Peyer's patch (tissue), 4 donors: ENCODE results near the gene REC8.

Source experiments
- POLR2A ChIP-seq, 2 donors: fragments of 450-650 bp; IDR thresholded peaks; one replicate each; pipeline ENCODE4 v1.5.1; 2017; ENCODE audit warnings: antibody characterized with exemption in 2 of 2, mild to moderate bottlenecking in 2 of 2, moderate library complexity in 2 of 2
- TF ChIP-seq, protein P1 (sequence below), 6 experiments: fragments of 450-650 bp in 4 of 6; fragments of 200-600 bp in 2 of 6; sonication (generic) in 1 of 6; IDR thresholded peaks; one replicate each; pipeline ENCODE4 v1.5.1; 2017 to 2019; ENCODE audit warnings: antibody characterized with exemption in 6 of 6, mild to moderate bottlenecking in 3 of 6, moderate library complexity in 1 of 6

GRCh38 chr14:24150993-24151392 is 20.9 kb upstream of the REC8 start:
- TF ChIP-seq, protein P1, sequence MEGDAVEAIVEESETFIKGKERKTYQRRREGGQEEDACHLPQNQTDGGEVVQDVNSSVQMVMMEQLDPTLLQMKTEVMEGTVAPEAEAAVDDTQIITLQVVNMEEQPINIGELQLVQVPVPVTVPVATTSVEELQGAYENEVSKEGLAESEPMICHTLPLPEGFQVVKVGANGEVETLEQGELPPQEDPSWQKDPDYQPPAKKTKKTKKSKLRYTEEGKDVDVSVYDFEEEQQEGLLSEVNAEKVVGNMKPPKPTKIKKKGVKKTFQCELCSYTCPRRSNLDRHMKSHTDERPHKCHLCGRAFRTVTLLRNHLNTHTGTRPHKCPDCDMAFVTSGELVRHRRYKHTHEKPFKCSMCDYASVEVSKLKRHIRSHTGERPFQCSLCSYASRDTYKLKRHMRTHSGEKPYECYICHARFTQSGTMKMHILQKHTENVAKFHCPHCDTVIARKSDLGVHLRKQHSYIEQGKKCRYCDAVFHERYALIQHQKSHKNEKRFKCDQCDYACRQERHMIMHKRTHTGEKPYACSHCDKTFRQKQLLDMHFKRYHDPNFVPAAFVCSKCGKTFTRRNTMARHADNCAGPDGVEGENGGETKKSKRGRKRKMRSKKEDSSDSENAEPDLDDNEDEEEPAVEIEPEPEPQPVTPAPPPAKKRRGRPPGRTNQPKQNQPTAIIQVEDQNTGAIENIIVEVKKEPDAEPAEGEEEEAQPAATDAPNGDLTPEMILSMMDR (IDR thresholded peaks at IDR 0.05): no peak
- no peak for TF ChIP-seq POLR2A (IDR thresholded peaks at IDR 0.05)
